ENCODE measurements around the gene MGST1. TPM values are rescaled to one million over a fixed set of nuclear protein-coding genes. Genes with fewer than 3 reads are reported as not detected.
"Not testable (repeated sequence)": the region's sequence is repeated elsewhere in the genome, so short reads cannot be mapped to it uniquely, and the experiment has no call there.

MGST1 gene
- total RNA-seq, 4 donors from 2014 or later: 84.3 to 205 (median 134) TPM

DNA sequence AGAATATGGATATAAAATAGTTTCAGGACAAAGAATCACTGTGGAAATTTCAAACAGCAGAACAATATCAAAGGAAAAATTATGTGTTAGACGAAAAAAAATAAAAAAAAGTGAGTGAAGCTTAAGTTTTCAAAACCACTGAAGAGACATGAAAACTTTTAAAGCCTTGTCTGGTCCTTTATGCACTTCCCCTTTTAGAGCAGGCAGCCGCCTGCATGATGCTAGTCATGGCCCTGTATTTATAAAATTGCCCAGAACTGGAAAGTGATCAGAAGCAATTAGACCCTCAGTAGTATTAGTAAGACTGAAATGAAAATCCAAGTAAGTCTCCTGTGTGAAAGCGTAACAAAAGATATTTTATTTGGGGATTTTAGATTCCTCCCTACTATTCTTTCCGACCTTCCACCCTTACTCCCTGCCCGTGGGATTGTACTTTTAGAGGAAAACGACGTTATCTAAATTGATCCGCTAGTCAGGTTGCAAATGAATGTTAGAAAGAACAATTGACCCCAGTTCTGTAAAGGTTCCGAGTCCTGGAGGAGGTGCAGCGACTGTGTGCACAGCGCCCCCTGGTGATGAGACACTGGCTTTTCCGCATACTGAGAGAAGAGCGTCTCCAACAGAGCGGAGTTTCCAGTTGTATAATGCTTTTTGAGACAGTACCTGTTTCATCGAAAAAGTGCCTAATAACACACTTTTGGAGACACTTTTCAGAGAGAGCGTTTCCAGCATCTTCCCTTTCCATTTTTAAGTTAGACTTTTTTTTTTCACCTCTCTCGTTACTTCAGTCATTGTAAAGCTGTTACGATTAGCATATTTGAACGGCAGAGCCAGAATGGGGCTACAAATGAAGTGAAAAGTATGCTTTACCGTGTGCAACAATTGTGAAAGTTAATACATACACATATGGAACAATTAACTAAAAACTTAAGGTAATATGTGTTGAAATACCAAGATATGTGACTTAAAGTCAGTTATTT lies 12.4 kb downstream of the MGST1 start:
- 73 to 81% methylated on average over 20 of the region's 20 CpGs for WGBS, 2 donors
- Histone ChIP-seq H3K9me3 (no peaks in the 10 kb centered on the region), H3K36me3 (peaks cover 0 to 97% (median 0%) of the 10 kb centered on the region in 3 donors), H3K27ac (no peak overlapping the region), H3K4me3 (no peak overlapping the region), H3K27me3 (no peaks in the 10 kb centered on the region), H3K4me1 (no peaks in the 10 kb centered on the region)
- DNase-seq: no peak
- intact Hi-C loops (cut with DNase I): no loop called here
- TF ChIP-seq CTCF (IDR thresholded peaks at IDR 0.05): peak in 5 of 6 experiments; percentile 40 to 71 (median 54)
- no peak for TF ChIP-seq POLR2A (IDR thresholded peaks at IDR 0.05)

DNA sequence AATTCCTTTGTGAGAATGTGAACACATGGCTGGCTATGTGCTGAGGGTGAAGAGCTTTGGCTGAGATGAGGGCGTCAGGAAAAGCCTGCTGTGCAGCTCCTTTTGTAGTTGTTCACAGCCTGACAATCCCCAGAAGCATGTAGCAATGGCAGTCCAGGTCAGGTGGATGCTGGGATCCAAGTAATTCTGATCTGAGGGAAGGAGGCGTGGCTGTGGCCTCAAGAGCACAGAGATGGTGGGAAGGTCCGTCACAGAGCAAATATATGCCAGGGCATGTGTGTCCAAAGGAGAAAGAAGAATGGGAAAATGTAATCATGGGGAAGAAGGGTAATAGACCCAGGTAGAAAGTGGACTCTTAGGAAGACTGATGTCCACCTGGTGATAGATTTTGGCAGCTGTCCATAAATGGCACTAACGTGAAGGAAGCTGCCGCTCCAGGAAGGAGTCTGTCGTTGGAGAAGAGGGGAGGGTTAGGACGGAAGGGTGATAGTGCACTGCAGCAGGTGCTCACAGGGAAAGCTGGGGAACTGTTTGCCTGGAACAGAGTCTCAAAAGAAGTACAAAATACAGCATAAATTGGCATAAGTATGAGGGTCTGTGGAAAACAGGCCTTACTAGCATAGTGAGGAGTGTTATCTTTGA lies 13.8 kb downstream of the MGST1 start:
- intact Hi-C loops (cut with DNase I): no loop called here

DNA sequence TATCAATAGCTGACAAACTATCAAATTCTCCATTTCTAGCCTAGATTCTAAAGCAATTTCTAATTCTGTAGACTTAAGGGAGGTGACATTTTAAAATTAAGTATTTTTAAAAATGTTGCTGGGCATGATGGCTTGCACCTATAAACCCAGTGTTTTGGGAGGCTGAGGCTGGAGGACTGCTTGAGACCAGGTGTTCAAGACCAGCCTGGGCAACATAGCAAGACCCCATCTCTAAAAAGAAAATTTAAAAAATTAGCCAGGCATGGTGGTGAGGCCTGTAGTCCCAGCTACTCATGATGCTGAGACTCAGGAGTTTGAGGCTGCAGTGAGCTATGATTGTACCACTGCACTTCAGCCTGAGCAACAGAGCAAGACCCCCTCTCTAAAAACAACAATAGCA lies 15.1 kb downstream of the MGST1 start:
- no peaks in the 10 kb centered on the region for H3K27me3 ChIP-seq
- H3K4me3 ChIP-seq: no peak overlapping the region
- intact Hi-C loops (cut with DNase I): no loop called here
- H3K36me3 ChIP-seq: peaks cover 0 to 87% (median 0%) of the 10 kb centered on the region in 3 donors
- no peak for DNase-seq
- no peak overlapping the region for H3K27ac ChIP-seq
- H3K9me3 ChIP-seq: no peaks in the 10 kb centered on the region
- TF ChIP-seq CTCF (IDR thresholded peaks at IDR 0.05) (no peak), POLR2A (IDR thresholded peaks at IDR 0.05) (no peak)
- H3K4me1 ChIP-seq: no peaks in the 10 kb centered on the region

More for the DNA sequence above, 13.8 kb downstream of the MGST1 start:
- H3K36me3 ChIP-seq: peaks cover 0 to 89% (median 0%) of the 10 kb centered on the region in 3 donors
- no peaks in the 10 kb centered on the region for H3K9me3 ChIP-seq
- H3K27ac ChIP-seq: no peak overlapping the region
- H3K4me1 ChIP-seq: no peaks in the 10 kb centered on the region
- DNase-seq: no peak
- WGBS, 2 donors: 71 to 74% methylated on average over 7 of the region's 7 CpGs
- no peak overlapping the region for H3K4me3 ChIP-seq
- H3K27me3 ChIP-seq: no peaks in the 10 kb centered on the region
- no peak for TF ChIP-seq POLR2A (IDR thresholded peaks at IDR 0.05)
- TF ChIP-seq CTCF (IDR thresholded peaks at IDR 0.05): no peak

DNA sequence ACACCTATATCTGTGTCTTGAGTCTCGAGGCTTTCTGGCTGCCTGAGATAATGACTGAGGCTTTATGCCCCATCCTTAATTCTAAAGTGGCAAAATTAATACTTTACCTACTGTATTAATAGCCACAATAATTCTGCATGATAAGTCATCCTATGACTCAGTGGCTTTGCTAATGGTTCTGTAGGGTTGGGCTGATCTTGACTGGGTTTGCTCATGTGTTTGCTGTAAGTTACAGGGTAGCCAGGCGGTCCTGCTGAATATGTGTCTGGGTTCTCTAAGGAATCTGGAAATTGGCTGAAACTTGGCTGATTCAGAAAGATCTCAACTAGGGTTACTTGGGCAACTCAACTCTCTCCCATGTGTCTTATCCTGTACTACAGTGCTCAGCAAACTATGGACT lies 21.7 kb downstream of the MGST1 start:
- Histone ChIP-seq H3K27ac (no peak overlapping the region), H3K4me3 (no peak overlapping the region), H3K4me1 (no peaks in the 10 kb centered on the region), H3K36me3 (peaks cover 0 to 23% (median 0%) of the 10 kb centered on the region in 3 donors), H3K9me3 (no peaks in the 10 kb centered on the region), H3K27me3 (no peaks in the 10 kb centered on the region)
- 75 to 86% methylated on average over 2 of the region's 2 CpGs for WGBS, 2 donors
- TF ChIP-seq POLR2A (IDR thresholded peaks at IDR 0.05) (no peak), CTCF (IDR thresholded peaks at IDR 0.05) (no peak)
- no peak for DNase-seq
- intact Hi-C loops (cut with DNase I): no loop called here

GRCh38 chr12:16370096-16370495 lies 22.7 kb downstream of the MGST1 start:
- Histone ChIP-seq H3K27ac (no peak overlapping the region), H3K4me1 (no peaks in the 10 kb centered on the region), H3K36me3 (peaks cover 0 to 19% (median 0%) of the 10 kb centered on the region in 3 donors), H3K4me3 (no peak overlapping the region), H3K9me3 (no peaks in the 10 kb centered on the region), H3K27me3 (no peaks in the 10 kb centered on the region)
- intact Hi-C loops (cut with DNase I): no loop called here
- DNase-seq: no peak
- WGBS, 2 donors: 76 to 95% methylated on average over 1 of the region's 1 CpG
- no peak for TF ChIP-seq CTCF (IDR thresholded peaks at IDR 0.05)
- TF ChIP-seq POLR2A (IDR thresholded peaks at IDR 0.05): no peak

DNA sequence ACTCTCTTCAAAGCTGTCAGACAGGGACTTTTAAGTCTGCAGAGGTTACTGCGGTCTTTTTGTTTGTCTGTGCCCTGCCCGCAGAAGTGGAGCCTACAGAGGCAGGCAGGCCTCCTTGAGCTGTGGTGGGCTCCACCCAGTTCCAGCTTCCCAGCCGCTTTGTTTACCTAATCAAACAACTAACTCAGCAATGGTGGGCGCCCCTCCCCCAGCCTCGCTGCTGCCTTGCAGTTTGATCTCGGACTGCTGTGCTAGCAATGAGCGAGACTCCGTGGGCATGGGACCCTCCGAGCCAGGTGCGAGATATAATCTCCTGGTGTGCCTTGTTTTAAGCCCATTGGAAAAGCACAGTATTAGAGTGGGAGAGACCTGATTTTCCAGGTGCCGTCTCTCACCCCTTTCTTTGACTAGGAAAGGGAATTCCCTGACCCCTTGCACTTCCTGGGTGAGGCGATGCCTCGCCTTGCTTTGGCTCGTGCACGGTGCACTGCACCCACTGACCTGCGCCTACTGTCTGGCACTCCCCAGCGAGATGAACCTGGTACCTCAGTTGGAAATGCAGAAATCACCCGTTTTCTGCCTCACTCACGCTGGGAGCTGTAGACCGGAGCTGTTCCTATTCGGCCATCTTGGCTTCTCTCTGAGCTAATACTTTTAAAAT lies 35.3 kb downstream of the MGST1 start:
- intact Hi-C loops (cut with DNase I); H3K4me1 ChIP-seq: not testable (repeated sequence)
- WGBS, 2 donors: 61 to 74% methylated on average over 10 to 15 of the region's 21 CpGs

More for the DNA sequence above, 35.3 kb downstream of the MGST1 start:
- not testable (repeated sequence) for DNase-seq, H3K27me3 ChIP-seq, H3K36me3 ChIP-seq, H3K27ac ChIP-seq, H3K9me3 ChIP-seq
- peak overlapping the region in 1 of 4 donors; percentile 12 for H3K4me3 ChIP-seq
